HCT116 (cell line): ENCODE data around the gene CPTP. TPM values are rescaled to one million over a fixed set of nuclear protein-coding genes. Genes with fewer than 3 reads are reported as not detected.

Experiments
- ATAC-seq: fragments of 200-7000 bp; cut with Tn5 transposase; 2 replicates; pipeline ENCODE4 v1.9.1; 2020; ENCODE audit warnings: mild to moderate bottlenecking, moderate library complexity
- BruUV-seq: library from RNA; stranded (reverse); fragments of 400-500 nt; replicated peaks from 2 replicates; lab custom pipeline; 2021; lab: Mats Ljungman, UMichigan
- CTCF ChIA-PET: fragments of 300-600 bp; sonication (Branson Sonifier 250); formaldehyde crosslinking; loops from one replicate; lab custom pipeline; 2021; ENCODE audit warnings: antibody characterized with exemption; lab: Charles Lee
- POLR2A ChIA-PET: fragments of 300-600, 350-600 bp; sonication (Branson Sonifier 250); formaldehyde crosslinking; loops from one replicate; lab custom pipeline; 2021; ENCODE audit warnings: antibody characterized with exemption; lab: Charles Lee
- RAD21 ChIA-PET, 2 experiments: fragments of 300-600 bp; sonication (Branson Sonifier 250); formaldehyde crosslinking; loops; one replicate each; lab custom pipeline; 2023; ENCODE audit warnings: low total read pairs in 2 of 2; ENCODE audit not compliant: uncharacterized antibody in 2 of 2, unreplicated experiment in 2 of 2, low non-redundant PET in 1 of 2; lab: Charles Lee
- DNase-seq: peaks from one replicate; pipeline ENCODE4 v3.0.0-alpha.2; 2010; ENCODE audit warnings: low read depth, low spot score
- H2AFZ ChIP-seq: fragments of 200-600 bp; shearing (Covaris generic), sonication (generic); 2 replicates; pipeline ENCODE4 v1.6.1; 2017; ENCODE audit warnings: low read depth, mixed run types, mixed read lengths, antibody characterized with exemption, low read length; ENCODE audit not compliant: poor library complexity, severe bottlenecking
- H3K27ac ChIP-seq: 2 replicates; pipeline ENCODE4 v1.5.1; 2012; ENCODE audit warnings: low read depth, low read length
- H3K27me3 ChIP-seq: fragments of 200-600 bp; sonication (generic); 2 replicates; pipeline ENCODE4 v1.6.1; 2016; ENCODE audit warnings: mixed run types, low read length, mixed read lengths; ENCODE audit not compliant: insufficient read depth
- H3K36me3 ChIP-seq, 2 experiments: fragments of 200-500 bp in 1 of 2; fragments of 200-600 bp in 1 of 2; sonication (Bioruptor generic) in 1 of 2; sonication (generic) in 1 of 2; 2 replicates each; pipeline versions ENCODE4 v1.5.1 to v1.6.1; 2014 to 2016; ENCODE audit warnings: low read length in 2 of 2, inconsistent platforms in 1 of 2, mixed read lengths in 1 of 2, mixed run types in 1 of 2; ENCODE audit not compliant: insufficient read depth in 2 of 2, control insufficient read depth in 1 of 2
- H3K4me1 ChIP-seq, 2 experiments: fragments of 200-600 bp in 1 of 2; sonication (generic) in 1 of 2; 2 replicates each; pipeline versions ENCODE4 v1.5.1 to v1.6.1; 2012 to 2017; ENCODE audit warnings: low read length in 2 of 2, inconsistent platforms in 1 of 2, mild to moderate bottlenecking in 1 of 2, mixed read lengths in 1 of 2, mixed run types in 1 of 2, moderate library complexity in 1 of 2; ENCODE audit not compliant: insufficient read depth in 2 of 2, control insufficient read depth in 1 of 2
- H3K4me2 ChIP-seq: fragments of 200-600 bp; sonication (generic); 2 replicates; pipeline ENCODE4 v1.6.1; 2017; ENCODE audit warnings: mixed run types, low read length, mixed read lengths
- H3K4me3 ChIP-seq, 2 experiments: fragments of 200-600 bp in 1 of 2; sonication (generic) in 1 of 2; replicated peaks in 1 of 2; 2 replicates each; pipeline ENCODE4 v1.5.1; 2011 to 2016; ENCODE audit warnings: low read length in 2 of 2, control low read depth in 1 of 2, low read depth in 1 of 2, mild to moderate bottlenecking in 1 of 2, mixed read lengths in 1 of 2, mixed run types in 1 of 2
- H3K79me2 ChIP-seq: fragments of 200-600 bp; sonication (generic); 2 replicates; pipeline ENCODE4 v1.6.1; 2017; ENCODE audit warnings: mild to moderate bottlenecking, mixed run types, low read length, moderate library complexity, mixed read lengths; ENCODE audit not compliant: insufficient read depth
- H3K9ac ChIP-seq: fragments of 200-600 bp; sonication (generic); 2 replicates; pipeline ENCODE4 v1.6.1; 2016; ENCODE audit warnings: low read length, mixed read lengths
- H3K9me2 ChIP-seq: fragments of 200-600 bp; sonication (generic), shearing (Covaris generic); 2 replicates; pipeline ENCODE4 v1.6.1; 2017; ENCODE audit warnings: mixed run types, mild to moderate bottlenecking, moderate library complexity; ENCODE audit not compliant: insufficient read depth
- H3K9me3 ChIP-seq, 2 experiments: fragments of 200-500 bp in 1 of 2; fragments of 200-600 bp in 1 of 2; sonication (Bioruptor generic) in 1 of 2; sonication (generic) in 1 of 2; 2 replicates each; pipeline ENCODE4 v1.6.1; 2014 to 2017; ENCODE audit warnings: low read length in 2 of 2, mixed read lengths in 2 of 2, inconsistent platforms in 1 of 2, low read depth in 1 of 2, mild to moderate bottlenecking in 1 of 2, mixed run types in 1 of 2, moderate library complexity in 1 of 2; ENCODE audit not compliant: control insufficient read depth in 1 of 2, insufficient read depth in 1 of 2
- H4K20me1 ChIP-seq: fragments of 200-600 bp; sonication (generic), shearing (Covaris generic); 2 replicates; pipeline ENCODE4 v1.6.1; 2017; ENCODE audit warnings: mixed run types, mild to moderate bottlenecking, moderate library complexity; ENCODE audit not compliant: insufficient read depth
- ATF3 ChIP-seq: IDR thresholded peaks from 2 replicates; pipeline ENCODE4 v1.6.1; 2012
- CBX3 ChIP-seq: IDR thresholded peaks from 2 replicates; pipeline ENCODE4 v1.6.1; 2012; ENCODE audit warnings: low read depth
- POLR2AphosphoS5 ChIP-seq: IDR thresholded peaks from 2 replicates; pipeline ENCODE4 v1.6.1; 2011; ENCODE audit warnings: mild to moderate bottlenecking, low read depth, low read length, moderate library complexity
- RAD21 ChIP-seq: IDR thresholded peaks from 2 replicates; pipeline ENCODE4 v1.6.1; 2012; ENCODE audit warnings: low read depth, mild to moderate bottlenecking
- ZFX ChIP-seq: fragments of 450-650 bp; IDR thresholded peaks from 2 replicates; pipeline ENCODE4 v1.6.1; 2017
- intact Hi-C: fragments of 100-400 bp; cut with micrococcal nuclease; formaldehyde crosslinking; loops from 2 replicates; pipeline ENCODE4 v1.10.0; 2022
- total RNA-seq: library from RNA; stranded (reverse); gene quantifications from one replicate; pipeline ENCODE4 v1.2.1, GENCODE V29; 2021; ENCODE audit not compliant: unreplicated experiment
- TF ChIP-seq, protein P1 (sequence below), 3 experiments: fragments of 200-600 bp in 1 of 3; sonication (generic) in 1 of 3; IDR thresholded peaks in 2 of 3; conservative IDR thresholded peaks in 1 of 3; 2 replicates each; pipeline ENCODE4 v1.5.1; 2012 to 2017; ENCODE audit warnings: low read depth in 2 of 3, low read length in 2 of 3, antibody characterized with exemption in 1 of 3, borderline replicate concordance in 1 of 3, control low read depth in 1 of 3, mild to moderate bottlenecking in 1 of 3, mixed read lengths in 1 of 3, mixed run types in 1 of 3, moderate library complexity in 1 of 3; ENCODE audit not compliant: insufficient read depth in 1 of 3

CPTP gene
- total RNA-seq, 1 experiment from 2014 or later = 16.3 TPM

- peaks cover 3% of the 10 kb centered on the region; the same call in 1 of the 2 replicates for H4K20me1 ChIP-seq
- CTCF ChIA-PET = no interaction called here
- POLR2A ChIA-PET = interaction anchor here (1.3 kb wide), 1 partner anchor 8 kb away, joined by 4 read pairs; no protein-coding TSS in a partner anchor
These were observed 14.6 kb upstream of the CPTP start for GRCh38 chr1:1310109-1310385.

More at GRCh38 chr1:1310109-1310385, 14.6 kb upstream of the CPTP start:
- ATAC-seq = no peak
- Histone ChIP-seq H3K4me2 (peak overlapping the region; percentile 98), H3K36me3 (peaks cover 16 to 36% of the 10 kb centered on the region in 2 experiments), H3K79me2 (peaks cover 70% of the 10 kb centered on the region), H3K4me1 (peaks cover 24 to 37% of the 10 kb centered on the region in 2 experiments), H2AFZ (no peak overlapping the region), H3K9ac (peak overlapping the region; percentile 94), H3K27ac (peak overlapping the region; percentile 99), H3K27me3 (no peaks in the 10 kb centered on the region), H3K9me3 (no peaks in the 10 kb centered on the region), H3K4me3 (peak overlapping the region; percentile 60 to 86), H3K9me2 (no peaks in the 10 kb centered on the region)
- no TSS peak for BruUV-seq
- TF ChIP-seq ATF3 = no peak
- TF ChIP-seq, protein P1, sequence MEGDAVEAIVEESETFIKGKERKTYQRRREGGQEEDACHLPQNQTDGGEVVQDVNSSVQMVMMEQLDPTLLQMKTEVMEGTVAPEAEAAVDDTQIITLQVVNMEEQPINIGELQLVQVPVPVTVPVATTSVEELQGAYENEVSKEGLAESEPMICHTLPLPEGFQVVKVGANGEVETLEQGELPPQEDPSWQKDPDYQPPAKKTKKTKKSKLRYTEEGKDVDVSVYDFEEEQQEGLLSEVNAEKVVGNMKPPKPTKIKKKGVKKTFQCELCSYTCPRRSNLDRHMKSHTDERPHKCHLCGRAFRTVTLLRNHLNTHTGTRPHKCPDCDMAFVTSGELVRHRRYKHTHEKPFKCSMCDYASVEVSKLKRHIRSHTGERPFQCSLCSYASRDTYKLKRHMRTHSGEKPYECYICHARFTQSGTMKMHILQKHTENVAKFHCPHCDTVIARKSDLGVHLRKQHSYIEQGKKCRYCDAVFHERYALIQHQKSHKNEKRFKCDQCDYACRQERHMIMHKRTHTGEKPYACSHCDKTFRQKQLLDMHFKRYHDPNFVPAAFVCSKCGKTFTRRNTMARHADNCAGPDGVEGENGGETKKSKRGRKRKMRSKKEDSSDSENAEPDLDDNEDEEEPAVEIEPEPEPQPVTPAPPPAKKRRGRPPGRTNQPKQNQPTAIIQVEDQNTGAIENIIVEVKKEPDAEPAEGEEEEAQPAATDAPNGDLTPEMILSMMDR (IDR thresholded peaks at IDR 0.05 in 2 of 3, conservative IDR thresholded peaks at IDR 0.05 in 1 of 3; ENCODE audit: borderline replicate concordance in 1 of 3, insufficient read depth in 1 of 3, low read depth in 2 of 3, low read length in 2 of 3) = 0 out of 6 replicates have a peak, but pooled peaks of 1 of the 3 experiments have one; percentile 16
- TF ChIP-seq POLR2AphosphoS5 = peak; percentile 10; the same call in 1 of the 2 replicates
- TF ChIP-seq CBX3 = no peak
- TF ChIP-seq RAD21 = no peak
- TF ChIP-seq ZFX = no peak
- RAD21 ChIA-PET = no interaction called here
- DNase-seq = no peak
- intact Hi-C loops = no loop called here
